ENCODE results near the gene CHST14.
"Not testable (repeated sequence)": the region's sequence is repeated elsewhere in the genome, so short reads cannot be mapped to it uniquely, and the experiment has no call there.

The CHST14 gene

DNA sequence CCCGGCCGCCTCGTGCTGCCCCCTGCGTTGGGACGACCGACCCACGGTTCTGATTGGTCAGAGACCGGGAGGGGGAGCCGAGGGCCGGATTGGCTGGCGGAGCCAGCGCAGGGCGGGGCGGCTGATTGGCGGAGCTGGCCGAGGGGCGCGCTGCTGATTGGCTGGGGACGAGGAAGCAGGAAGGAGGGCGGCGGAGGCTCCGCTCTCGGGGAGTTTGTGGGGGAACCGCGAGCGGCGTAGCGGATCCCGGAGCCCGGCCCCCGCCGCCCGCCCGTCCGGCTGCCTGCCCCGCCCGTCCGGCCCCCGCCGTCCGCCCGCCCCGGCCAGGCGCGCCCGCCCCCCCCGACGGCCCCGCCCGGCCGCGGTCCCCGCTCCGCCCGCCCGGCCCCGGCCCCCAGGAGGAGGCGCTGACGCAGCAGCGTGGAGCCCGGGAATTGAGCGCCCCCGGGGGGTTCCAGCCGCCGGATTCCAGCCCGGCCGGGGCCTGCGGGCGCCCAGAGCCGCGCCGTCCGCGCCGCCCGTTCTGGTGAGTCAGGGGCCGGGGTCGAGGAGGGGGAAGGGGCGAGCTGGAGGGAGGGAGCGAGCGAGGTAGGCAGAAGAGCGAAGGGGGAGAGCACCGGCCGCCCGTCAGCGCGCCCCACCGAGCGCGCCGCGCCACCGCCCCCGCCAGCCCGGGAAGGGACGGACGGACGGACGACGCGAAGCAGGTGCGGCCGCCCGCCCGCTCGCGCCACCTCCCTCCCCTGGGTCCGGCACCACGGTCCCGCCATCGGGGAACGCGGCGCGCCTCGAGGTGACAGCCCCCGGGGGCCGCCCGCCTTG lies 29.8 kb upstream of the CHST14 start, which contains the start of gene BAHD1:
Gene BAHD1 (plus strand): TSS at position 211 of the 822 bp plus-strand sequence. CDS start 17,512 bp downstream, outside the sequence.
- DNase-seq = peak; percentile 93 to 98 (median 96)

DNA sequence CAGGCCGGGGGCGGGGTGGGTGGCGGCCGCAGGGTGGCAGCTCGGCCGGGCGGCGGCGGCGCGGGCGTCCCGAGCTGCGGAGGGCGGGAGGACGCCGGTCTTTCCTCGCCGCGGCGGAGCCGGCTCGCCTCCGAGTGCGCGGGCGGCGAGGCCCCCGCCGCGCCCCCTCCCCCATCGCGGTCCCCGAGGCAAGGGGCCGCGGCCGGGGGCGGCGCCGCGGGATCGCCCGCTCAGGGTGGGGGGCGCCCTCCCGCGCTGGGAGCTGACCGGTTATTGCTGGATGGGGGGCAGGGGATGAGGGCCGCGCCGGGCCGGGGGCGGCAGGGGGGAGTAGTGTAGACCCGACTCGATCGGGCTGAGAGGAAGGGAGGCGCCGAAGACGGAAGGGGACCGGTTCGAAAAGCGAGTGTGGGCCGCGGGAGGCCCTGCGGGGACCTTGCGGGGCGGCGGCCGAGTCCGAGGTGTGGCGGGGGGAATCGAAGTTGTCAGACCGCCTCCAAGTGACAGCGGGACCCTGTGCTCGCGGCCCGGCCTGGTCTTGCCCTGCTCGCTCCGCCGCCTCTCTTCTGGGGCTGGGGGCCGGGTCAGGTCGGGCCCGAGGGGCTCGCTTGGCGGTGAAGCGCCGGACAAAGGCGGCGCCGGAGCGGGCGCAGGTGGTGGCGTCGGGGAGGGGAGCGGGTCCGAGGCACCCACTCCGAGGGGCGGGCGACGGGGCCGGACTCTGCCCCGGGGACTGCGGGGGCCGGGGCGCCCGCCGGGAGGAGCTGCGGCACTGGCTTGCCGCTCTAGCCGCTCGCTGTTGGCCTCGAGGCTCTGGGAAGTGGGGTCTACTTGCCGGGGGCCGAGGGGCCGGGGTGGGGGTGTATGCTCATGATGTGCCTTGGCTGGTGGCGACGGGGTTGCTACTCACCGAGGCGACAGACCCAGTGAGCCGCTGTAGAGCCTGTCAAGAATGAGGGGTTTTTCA lies 28.9 kb upstream of the CHST14 start:
- peak in 2 of 4 experiments; percentile 26 to 63 for DNase-seq

DNA sequence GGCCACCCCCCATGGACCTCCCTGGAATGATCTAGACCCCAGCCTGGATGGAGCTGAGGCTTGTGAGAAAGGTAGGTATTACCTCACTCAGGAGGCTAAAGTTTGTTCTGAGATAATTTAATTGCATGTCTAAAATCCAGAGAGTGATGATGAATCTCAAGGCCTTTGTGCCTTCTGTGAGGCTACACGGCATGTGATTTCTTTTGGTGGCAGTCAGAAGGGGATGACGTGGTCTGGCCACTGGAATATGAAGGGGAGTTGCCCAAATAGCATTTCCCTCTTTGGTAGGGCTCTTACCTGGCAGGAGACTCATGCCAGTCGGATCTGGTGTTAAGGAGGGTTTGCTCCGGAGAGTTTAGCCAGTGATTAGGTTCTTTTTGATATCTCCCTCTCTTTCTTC lies 27.5 kb upstream of the CHST14 start:
- peak in 1 of 4 experiments; percentile 25 for DNase-seq

DNA sequence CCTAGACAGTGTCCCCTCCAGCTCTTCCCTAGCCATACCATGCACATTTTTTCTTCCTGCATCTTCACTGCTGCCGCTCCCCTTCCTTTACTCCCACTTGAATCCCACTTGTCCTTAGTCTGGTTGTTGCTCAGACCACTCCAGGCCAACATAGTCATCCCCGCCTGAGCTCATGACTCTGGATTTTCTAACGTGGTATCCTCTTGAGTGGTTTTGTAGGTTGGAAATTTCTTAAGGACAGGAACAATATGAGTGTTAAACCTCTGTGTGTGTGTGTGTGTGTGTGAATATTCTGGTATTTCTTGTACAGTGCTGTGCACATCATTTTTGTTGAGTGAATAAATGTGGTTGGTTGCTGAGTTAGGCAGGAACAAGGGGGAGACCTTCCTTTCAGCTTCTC lies 26.9 kb upstream of the CHST14 start:
- peak in 1 of 4 experiments; percentile 28 for DNase-seq

DNA sequence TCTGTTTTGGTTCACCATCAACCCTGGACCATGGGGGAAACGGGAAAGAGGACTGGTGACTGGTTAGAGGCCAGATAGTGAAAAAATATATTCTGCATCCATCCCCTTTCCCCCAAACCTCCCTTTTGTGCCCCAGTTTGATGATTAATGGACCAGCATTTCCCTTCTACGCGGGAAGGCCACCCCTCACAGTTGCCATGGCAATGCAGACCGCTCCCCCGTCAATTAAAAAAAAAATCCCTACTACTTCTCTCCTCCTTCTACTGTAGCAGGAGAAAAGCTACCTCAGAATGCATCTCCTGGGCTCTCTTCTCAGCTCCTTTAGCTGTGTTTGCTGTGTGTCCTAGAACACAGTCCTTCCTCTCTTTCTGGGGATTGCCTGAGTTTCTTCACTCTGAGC lies 26.0 kb upstream of the CHST14 start:
- no peak for DNase-seq

DNA sequence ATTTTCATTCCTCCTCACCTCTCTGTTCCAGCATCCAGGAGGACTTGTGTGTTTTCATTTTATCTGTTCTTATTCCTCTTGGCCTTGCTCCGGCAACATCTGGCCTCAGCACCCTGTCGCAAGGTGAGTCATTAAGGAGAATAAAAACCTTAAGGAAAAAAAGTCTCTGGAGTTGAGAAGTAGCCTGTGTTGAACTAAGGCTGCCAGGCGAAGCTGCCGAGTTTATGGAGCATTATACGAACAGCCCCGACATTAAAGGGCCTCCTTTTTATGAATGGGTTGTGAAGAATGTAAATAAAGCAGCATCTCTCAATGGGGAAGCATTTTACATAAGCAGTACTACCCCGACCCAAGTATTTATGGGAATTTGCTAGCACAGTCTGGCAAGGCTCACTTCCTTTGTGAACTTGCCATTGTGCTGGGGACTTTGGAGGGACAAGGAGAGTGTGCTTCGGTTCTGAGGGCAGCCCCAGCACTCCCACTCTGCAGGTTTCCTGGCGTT lies 25.3 kb upstream of the CHST14 start:
- DNase-seq = no peak

DNA sequence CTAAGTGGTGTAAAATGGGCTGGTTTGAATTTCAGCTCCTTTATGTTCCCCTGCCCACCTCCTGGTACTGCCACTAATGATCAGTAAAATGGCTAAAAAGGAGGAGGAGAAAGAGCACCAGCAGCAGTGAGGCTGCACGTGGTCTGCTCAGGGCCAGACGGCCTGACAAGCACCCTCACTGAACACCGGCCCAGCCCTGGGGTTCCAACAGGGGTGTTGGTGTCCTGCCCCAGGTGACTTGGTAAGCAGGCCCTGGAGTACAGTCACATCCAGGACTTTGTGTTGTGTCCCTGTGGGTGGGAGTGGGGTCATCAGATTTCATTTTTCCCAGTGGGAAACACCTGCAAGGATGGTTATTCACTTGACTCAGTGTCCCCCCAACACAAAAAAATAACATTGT lies 24.6 kb upstream of the CHST14 start:
- no peak for DNase-seq

DNA sequence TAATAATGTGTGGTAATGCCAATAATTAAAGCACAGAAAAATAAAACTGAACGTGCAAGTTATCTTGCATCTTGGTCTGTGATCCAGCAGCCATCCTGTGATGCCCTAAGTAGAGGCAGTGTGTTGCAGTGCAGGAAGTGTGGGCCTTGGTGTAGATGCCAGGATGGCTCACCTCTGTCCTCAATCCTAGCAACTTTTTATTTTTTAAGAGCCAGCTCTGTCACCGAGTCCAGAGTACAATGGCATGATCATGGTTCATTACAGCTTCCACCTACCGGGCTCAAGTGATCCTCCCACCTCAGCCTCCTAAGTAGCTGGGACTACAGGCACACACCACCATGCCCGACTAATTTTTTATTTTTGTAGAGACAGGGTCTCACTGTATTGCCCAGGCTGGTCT lies 22.4 kb upstream of the CHST14 start:
- DNase-seq = no peak

DNA sequence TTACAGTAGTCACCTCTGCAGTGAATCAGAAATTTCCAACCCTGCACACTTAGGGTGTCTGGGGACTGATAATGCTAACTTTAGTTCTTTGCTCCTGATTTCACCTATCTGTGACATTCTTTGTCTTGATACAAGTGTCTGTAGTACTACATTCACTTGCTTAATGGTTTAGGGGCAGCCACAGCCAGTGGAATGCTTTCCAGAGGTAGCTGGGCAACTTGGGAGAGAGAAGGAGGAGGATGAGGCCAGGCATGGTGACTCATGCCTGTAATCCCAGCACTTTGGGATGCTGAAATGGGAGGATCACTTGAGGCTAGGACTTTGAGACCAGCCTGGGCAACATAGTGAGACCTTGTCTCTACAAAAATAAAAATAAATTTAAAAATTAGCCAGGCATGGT lies 21.5 kb upstream of the CHST14 start:
- DNase-seq = no peak

DNA sequence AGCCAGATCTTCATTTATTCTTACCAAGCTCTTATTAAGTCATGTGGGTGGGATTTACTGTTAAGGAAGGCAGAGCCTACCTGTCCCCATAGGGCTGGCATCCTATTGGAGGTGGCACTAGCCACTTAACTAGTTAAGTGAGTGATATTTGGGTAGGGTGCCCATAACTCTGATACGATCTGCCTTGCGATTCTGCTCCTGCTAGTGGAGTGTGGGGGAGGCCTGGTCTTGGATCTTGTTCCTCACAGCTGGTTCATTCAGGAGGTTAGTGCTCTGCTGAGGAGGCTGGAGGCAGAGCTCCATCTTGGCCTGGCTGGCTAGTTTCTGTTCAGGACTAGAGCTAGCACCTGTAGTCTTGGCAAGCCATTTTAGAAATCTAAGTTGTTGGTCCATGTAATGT lies 20.7 kb upstream of the CHST14 start:
- no peak for DNase-seq

DNA sequence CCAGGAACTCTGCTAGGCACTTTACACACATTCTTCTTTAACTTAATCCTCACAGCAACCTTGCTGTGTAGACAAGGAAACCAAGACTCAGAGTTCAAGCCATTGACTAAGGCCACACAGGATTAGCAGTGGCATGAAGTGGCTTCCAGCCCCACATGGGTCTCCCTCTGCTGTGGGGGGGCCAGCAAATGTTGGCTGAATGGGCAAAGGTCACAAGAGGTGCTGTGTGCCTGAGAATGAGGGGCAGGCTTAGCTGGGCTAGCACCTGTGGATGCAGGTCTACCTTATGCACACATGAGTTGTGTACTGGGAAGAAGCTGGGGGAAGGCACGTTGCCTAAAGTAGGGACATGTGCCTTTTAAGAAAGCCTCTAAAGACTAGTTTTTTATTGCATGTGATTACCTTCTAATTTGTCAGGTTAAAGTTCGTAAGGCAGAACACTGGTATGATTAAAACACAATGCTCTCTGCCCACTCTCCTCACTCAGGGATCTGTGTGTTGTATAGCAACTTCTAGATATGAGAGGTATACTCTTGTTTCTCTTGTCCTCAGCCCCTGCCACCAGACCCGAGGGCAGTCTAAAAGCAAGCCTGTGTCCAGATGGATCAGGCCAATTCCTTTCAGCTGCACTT lies 19.1 kb upstream of the CHST14 start:
- DNase-seq = no peak

DNA sequence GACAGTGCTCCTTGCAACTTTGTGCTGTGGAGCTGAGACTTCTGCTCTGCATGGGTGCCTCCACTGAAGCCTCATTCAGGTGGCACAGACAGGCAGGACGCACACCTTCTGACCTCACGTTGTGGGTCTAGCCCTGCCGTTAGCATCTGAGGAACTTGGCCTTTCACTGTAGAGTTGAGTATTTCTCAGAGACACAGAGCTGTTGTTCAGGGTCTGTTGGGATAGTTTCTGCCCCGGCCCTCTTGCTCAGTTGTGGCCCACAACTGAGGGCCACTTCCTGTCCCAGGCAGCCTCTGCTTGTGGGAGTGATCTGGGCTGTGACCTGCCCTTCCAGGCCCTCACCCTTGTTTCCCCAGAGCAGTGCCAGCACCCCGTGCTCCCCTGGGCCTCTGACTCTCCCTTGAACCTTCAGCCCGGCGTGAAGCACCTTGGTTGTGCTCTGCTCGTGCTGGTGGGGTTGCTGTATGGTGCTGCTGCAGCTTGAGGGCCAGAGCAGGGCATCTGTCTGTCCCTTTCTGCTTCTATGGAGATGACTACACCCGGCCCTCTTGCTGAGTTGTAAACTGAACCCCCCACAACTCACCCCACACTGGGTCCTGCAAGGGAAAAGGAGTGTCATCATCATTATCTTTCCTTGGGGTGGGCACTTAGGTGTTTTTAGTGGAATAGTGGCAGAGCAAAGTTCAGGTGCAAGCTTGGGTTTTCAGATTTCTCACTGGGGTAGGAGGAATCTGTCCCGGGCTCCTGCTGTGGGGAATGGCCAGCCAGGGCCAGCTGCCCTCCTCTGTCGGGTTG lies 18.3 kb upstream of the CHST14 start:
- peak in 1 of 4 experiments; percentile 22 for DNase-seq

DNA sequence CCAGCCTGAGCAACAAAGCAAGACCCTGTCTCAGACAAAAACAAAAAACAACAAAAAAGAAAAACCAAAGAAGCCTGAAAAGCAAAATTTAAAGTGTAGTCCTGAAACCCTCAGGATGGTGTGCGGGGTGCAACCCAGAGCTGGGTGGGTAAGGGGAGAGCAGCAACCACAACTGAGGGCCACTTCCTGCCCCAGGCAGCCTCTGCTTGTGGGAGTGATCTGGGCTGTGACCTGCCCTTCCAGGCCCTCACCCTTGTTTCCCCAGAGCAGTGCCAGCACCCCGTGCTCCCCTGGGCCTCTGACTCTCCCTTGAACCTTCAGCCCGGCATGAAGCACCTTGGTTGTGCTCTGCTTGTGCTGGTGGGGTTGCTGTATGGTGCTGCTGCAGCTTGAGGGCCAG lies 16.8 kb upstream of the CHST14 start:
- DNase-seq = not testable (repeated sequence)

DNA sequence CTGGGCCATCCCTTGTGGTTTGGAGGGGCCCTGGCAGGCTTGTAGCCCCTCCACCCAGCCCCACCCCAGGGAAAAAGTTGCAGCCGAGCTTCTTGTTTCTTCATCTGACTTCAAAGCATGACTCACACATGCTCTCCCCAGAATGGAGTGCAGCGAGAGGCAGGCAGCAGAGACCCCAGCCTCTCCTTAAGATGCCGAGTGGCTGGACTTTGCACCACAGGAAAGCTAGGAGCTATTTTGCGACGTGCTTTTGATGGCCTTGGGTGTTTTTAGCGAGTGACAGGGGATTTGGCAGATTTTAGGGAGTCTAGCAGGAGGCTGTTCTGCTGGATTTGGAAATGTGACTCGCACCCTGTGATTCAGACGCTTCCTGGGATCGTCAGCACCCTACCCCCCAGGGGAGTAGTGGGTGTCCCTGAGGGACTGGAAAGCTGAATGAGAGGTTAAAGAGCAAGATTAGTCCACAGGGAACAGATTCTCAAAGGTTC lies 15.8 kb upstream of the CHST14 start:
- DNase-seq = peak; percentile 36 to 61 (median 50)

DNA sequence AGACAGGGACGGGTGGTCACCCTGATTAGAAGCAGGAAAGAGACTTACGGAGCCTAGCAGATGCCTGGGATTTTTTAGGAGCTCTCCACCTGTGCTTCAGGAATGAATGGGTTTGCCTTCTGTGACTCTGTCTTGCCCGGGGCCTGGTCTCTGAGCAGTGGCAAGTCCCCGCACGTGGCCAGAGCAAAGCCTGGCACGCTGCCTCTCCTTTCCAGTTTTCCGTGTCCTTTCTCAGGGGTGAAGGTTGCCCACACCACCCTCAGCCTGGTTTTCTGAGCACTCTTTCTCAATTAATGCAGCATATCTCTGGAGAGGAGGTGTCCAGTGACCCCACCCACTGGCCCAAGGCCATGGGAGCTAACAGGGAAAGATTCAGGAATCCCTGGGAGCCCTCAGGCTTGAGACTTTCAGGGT lies 14.5 kb upstream of the CHST14 start:
- no peak for DNase-seq

DNA sequence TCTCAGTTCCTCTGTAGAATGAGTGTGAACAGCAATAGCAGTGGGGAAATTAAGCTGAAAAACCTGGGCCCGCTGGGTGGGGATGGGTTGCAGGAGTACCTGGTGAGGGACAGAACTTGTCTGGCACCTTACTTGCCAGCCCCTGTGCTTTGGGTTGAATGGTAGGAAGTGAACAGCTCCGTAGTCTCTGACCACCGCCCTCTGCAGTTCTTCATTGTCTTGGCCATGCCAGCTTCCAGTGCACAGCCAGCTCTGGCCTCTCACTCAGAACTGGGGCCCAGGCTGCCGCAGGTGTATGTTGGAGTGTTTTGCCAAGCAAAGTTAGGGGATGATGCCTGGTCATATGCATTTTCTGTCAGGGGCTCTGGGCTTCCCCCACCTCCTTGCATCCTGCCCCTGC lies 14.0 kb upstream of the CHST14 start:
- no peak for DNase-seq

DNA sequence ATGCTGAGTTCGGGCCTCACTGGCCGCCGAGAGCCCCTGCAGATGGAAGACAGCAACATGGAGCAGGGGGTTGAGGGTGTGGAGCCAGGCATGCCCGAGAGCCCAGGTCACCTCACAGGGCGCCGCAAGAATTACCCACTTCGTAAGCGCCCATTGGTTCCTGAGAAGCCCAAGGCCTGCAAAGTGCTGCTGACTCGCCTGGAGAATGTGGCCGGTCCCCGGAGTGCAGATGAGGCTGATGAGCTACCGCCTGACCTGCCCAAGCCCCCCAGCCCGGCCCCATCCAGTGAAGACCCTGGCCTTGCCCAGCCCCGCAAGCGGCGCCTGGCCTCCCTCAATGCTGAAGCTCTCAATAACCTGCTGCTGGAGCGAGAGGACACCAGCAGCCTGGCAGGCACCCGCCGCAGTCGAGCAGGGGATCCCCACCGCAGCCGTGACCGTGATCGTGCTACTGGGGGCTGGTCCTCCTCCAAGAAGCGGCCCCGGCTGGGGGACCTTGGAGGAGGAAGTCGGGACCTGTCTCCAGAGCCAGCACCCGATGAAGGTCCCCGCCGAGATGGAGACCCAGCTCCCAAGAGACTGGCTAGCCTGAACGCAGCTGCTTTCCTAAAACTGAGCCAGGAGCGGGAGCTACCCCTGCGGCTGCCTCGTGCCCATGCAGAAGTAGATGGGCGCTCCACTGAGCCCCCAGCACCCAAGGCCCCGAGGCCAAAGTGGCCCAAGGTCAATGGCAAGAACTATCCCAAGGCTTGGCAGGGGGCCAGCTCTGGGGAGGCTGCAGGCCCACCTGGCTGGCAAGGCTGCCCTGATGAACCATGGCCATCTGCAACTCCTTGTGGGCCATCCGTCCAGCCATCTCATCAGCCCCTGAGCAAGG lies 12.1 kb upstream of the CHST14 start:
- DNase-seq = no peak

DNA sequence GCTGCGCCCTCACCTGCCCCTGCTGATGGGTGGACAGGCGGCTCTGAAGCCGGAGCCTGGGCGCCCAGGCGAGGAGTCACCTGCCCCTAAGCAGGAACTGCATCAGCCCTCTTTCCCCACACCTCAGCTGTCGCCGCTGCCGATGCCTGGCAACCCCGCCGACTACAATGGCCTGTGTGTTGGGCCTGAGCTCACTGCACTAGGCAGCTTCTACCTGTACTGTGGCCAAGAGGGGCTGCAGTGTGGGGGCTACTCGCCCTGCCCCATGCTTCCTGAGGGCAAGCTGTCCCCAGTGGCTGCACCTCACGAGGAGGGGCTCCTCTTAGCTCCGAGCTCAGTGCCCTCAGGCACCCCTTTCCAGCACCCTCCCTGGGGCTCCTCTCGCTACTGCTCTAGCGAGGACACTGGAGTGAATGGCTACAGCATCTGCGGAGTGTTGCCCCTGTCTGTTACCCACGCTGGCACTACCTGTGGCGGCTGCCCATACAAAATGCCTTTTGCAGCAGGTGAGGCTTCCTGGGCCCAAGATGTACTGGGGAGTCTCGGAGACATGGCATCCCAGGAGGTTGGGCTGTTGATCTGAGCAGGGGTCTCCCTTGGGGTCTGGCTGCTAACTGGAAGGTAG lies 11.3 kb upstream of the CHST14 start:
- no peak for DNase-seq

DNA sequence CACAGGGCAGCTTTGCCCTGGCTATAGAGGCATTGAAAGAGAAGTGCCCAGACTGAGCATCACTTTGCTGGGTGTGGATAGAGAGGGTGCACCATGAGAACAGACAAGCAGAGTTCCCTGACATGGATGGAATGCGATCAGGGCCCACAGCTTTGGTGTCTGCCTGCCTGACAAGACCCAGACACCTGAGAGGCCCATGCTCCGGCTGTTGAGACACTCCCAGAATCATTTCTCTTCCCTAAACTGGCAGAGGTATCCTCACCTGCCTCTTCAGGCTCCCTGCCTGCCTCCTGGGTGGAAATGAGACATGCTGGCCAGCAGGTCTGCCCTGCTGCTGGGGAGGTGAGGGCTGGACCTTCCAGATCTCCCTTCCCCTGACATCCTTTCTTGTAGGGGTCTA lies 10.4 kb upstream of the CHST14 start:
- DNase-seq = no peak

DNA sequence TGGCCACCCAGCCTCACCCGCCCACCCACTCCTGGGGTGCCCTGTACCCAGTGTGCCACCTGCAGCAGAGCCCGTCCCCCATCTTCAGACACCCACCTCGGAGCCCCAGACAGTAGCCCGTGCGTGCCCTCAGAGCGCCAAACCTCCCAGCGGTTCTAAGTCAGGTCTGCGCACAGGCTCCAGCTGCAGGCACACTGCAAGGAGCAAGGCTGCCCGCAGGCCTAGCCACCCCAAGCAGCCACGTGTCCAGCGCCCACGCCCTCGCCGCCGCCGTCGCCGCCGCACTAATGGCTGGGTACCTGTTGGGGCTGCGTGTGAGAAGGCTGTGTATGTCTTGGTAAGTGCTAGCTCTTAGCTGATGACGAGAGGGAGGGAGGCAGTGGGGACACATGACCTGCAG lies 8.8 kb upstream of the CHST14 start:
- DNase-seq = no peak

All from suppressor macrophage (primary cell).